GM10847 (cell line): ENCODE data around the gene SAA4.

Source experiments
- POLR2A ChIP-seq: IDR thresholded peaks from 2 replicates; pipeline ENCODE4 v1.6.1; 2011; ENCODE audit not compliant: insufficient read length; ENCODE audit errors: extremely low read depth

Gene SAA4

DNA sequence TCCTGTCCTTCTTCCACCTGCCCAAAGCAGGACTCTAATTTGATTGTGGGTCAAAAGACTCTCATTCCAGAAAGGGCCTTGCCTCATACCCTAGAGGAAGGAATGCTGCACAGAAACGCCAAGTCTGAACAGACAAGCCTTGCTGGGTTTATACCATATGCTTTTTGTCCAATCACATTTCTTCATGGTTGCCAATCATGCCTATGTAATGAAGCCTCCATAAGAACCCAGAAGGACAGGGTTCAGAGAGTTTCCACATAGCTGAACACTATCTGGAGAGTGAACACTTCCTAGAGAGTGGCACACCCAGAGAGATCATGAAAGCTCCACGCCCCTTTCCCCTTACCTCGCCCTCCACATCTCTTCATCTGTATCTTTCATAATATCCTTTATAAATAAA lies 16.6 kb upstream of the SAA4 start:
- no peak for TF ChIP-seq POLR2A

- no peak for TF ChIP-seq POLR2A
Measured at GRCh38 chr11:18248561-18248960, 12.0 kb upstream of the SAA4 start, which contains the start of gene SAA2. Gene SAA2 (minus strand): TSS chr11:18248668. CDS start chr11:18248011, 657 bp downstream.

- TF ChIP-seq POLR2A = no peak
Measured at GRCh38 chr11:18245396-18245795, 8.8 kb upstream of the SAA4 start.

GRCh38 chr11:18243783-18244362 lies 7.3 kb upstream of the SAA4 start:
- TF ChIP-seq POLR2A = no peak

- no peak for TF ChIP-seq POLR2A
Measured at GRCh38 chr11:18239655-18240054, 3.1 kb upstream of the SAA4 start.

DNA sequence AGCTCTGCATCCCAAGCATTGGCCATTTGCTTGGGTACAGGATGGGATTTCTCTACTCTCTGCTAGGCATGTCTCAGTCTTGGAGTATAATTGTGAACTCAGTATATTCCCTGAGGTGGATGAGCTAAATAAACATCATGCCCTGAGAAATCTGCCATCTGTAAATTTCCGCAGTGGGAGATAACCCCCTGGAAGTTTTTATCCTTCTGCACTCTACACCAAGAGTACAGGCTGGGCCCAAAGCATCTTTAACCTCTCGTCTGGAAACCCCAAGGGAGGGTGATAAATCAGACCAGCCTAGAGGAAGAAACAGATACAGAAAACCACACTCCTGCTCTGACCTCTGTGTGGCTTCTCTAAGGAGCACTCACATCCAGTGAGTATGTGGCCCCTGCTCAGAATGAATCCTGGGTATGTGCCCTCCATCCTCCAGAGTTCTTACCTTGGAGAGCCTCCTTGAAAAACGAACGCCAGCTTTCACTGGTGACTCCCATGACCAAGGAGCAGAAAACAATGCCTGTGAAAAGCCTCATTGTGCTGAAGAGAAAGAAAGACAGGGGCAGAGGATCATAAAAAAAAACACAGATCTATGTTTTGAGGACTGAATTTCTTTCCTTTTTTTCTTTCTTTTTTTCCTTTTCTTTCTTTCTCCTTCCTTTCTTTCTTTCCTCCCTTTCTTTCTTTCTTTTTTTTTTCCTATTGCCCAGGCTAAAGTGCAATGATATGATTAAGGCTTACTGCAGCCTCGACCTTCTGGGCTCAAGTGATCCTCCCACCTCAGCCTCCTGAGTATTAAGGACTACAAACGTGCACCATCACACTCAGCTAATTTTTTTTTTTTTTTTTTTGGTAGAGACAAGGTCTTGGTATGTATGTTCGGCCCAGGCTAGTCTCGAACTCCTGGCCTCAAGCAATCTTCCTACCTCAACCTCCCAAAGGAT lies 938 bp downstream of the SAA4 start:
- TF ChIP-seq POLR2A = no peak

DNA sequence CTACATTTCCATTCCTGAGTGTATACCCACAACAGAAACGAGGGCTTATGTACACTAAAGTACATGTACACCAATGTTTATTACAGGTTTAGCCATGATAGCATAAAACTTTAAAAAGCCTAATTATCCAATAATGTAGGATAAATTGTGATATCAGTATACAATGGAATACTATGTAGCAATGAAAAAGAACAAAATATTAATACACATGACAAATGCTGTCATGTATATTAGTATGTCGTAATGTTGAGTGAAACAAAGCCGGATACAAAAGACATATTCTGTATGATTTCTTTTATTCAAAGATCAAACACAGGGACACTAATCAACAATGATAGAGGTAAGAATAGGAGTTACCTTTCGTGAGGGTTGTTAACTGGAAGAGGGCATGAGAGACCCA lies 2.7 kb downstream of the SAA4 start:
- TF ChIP-seq POLR2A = no peak

DNA sequence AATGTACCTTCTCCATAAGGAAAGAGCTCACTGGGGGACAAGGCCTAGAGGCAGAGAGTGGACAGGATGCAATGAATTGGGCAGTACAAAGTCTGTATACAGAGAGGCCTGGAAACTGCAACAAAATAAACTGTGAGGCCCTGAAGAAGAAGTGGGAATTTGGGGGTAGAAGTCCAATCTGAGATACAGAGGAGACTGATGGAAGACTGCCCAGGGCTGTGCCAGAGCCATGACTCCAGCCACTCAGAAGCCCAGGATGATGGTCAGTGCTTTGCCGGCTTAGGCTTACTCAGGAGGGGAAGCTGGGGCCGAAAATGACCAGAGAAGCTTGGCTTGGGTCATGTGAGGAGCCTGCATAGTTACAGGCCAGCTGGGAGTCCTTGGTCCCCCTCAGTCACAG lies 5.7 kb downstream of the SAA4 start:
- TF ChIP-seq POLR2A = no peak

DNA sequence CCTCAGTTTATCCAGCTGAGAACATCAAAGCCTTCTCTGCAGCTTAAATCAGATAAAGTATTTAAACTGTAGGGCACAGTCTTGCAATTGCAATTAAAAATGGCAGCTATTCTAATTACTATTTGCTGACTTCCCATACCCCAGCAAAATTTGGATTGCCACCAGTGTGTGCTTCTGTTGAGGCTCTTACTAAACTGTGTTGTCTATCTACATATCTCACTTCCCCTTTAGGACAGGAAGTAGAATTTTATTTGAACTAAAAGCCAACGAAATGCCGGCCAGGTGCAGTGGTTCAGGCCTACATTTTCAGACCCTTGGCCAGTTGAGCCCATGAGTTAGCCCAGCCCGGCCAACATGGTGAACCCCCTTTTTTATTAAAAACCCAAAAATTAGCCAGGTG lies 7.1 kb downstream of the SAA4 start:
- TF ChIP-seq POLR2A = no peak

- TF ChIP-seq POLR2A = no peak
Measured at GRCh38 chr11:18225913-18226312, 10.7 kb downstream of the SAA4 start.

- no peak for TF ChIP-seq POLR2A
Measured at GRCh38 chr11:18223591-18224387, 12.8 kb downstream of the SAA4 start.

- no peak for TF ChIP-seq POLR2A
Measured at GRCh38 chr11:18222814-18223421, 13.7 kb downstream of the SAA4 start.

- TF ChIP-seq POLR2A = no peak
Measured at GRCh38 chr11:18221274-18221876, 15.2 kb downstream of the SAA4 start.

GRCh38 chr11:18209058-18209457 lies 27.5 kb downstream of the SAA4 start:
- TF ChIP-seq POLR2A = no peak

- no peak for TF ChIP-seq POLR2A
Measured at GRCh38 chr11:18204771-18205170, 31.8 kb downstream of the SAA4 start.
